Activated naive CD8-positive, alpha-beta T cell treated with anti-CD3 and anti-CD28 coated beads for 36 hours (primary cell): ENCODE measurements around the gene CHMP1B. TPM values are rescaled to one million over a fixed set of nuclear protein-coding genes. Genes with fewer than 3 reads are reported as not detected.

Experiments used
- DNase-seq: peaks from one replicate; pipeline ENCODE4 v3.0.0; 2021
- H3K27ac Mint-ChIP-seq: one replicate; pipeline ENCODE4 v1.8.0; 2022; ENCODE audit warnings: mild to moderate bottlenecking, moderate library complexity, mixed read lengths
- H3K27me3 Mint-ChIP-seq: one replicate; pipeline ENCODE4 v1.8.0; 2022; ENCODE audit warnings: mild to moderate bottlenecking, mixed read lengths
- H3K36me3 Mint-ChIP-seq: one replicate; pipeline ENCODE4 v1.8.0; 2021; ENCODE audit warnings: mild to moderate bottlenecking, mixed read lengths
- H3K4me1 Mint-ChIP-seq: one replicate; pipeline ENCODE4 v1.8.0; 2021; ENCODE audit warnings: mixed read lengths
- H3K4me3 Mint-ChIP-seq: one replicate; pipeline ENCODE4 v1.8.0; 2022; ENCODE audit warnings: mild to moderate bottlenecking, moderate library complexity, mixed read lengths
- H3K9me3 Mint-ChIP-seq: one replicate; pipeline ENCODE4 v1.8.0; 2022; ENCODE audit warnings: mixed read lengths
- total RNA-seq, 2 experiments: library from RNA; stranded (reverse); gene quantifications; one replicate each; pipeline ENCODE4 v1.2.3, GENCODE V29; 2021

The CHMP1B gene
- total RNA-seq, 2 experiments from 2014 or later, result 22.8 to 23.0 TPM

- Mint-ChIP-seq H3K27me3 (no peaks in the 10 kb centered on the region), H3K36me3 (peaks cover 23% of the 10 kb centered on the region), H3K4me3 (no peak overlapping the region), H3K4me1 (peaks cover 2% of the 10 kb centered on the region), H3K9me3 (no peaks in the 10 kb centered on the region), H3K27ac (no peak overlapping the region)
- DNase-seq, result no peak
These were observed 46.6 kb downstream of the CHMP1B start for GRCh38 chr18:11897781-11898180.

GRCh38 chr18:11899063-11899462 is 47.9 kb downstream of the CHMP1B start:
- Mint-ChIP-seq H3K9me3 (no peaks in the 10 kb centered on the region), H3K4me3 (no peak overlapping the region), H3K4me1 (peaks cover 6% of the 10 kb centered on the region), H3K27me3 (no peaks in the 10 kb centered on the region), H3K36me3 (peaks cover 22% of the 10 kb centered on the region), H3K27ac (no peak overlapping the region)
- no peak for DNase-seq

GRCh38 chr18:11901826-11902438 is 50.7 kb downstream of the CHMP1B start:
- DNase-seq, result no peak
- Mint-ChIP-seq H3K27ac (no peak overlapping the region), H3K9me3 (no peaks in the 10 kb centered on the region), H3K4me3 (no peak overlapping the region), H3K36me3 (peaks cover 21% of the 10 kb centered on the region), H3K4me1 (peaks cover 13% of the 10 kb centered on the region), H3K27me3 (no peaks in the 10 kb centered on the region)

- Mint-ChIP-seq H3K36me3 (peaks cover 18% of the 10 kb centered on the region), H3K27ac (no peak overlapping the region), H3K4me3 (no peak overlapping the region), H3K9me3 (no peaks in the 10 kb centered on the region), H3K27me3 (no peaks in the 10 kb centered on the region), H3K4me1 (peaks cover 18% of the 10 kb centered on the region)
- DNase-seq, result no peak
These were observed 51.5 kb downstream of the CHMP1B start for GRCh38 chr18:11902522-11903292.

Other genes with a start within 250 kb of the CHMP1B start
- not detected for gene SLC35G4, start 241.8 kb upstream of the CHMP1B start, total RNA-seq
- under 1 TPM in 1 of 2 experiments, not detected in 1; 0.04 TPM for gene GNAL, start 162.1 kb upstream of the CHMP1B start, total RNA-seq
- 10 to 100 TPM; 25.3 to 27.1 TPM for gene MPPE1, start 56.9 kb downstream of the CHMP1B start, total RNA-seq
- gene IMPA2, start 130.1 kb downstream of the CHMP1B start, total RNA-seq, result 10 to 100 TPM; 16.0 to 17.2 TPM
- not detected for gene ANKRD62, start 242.4 kb downstream of the CHMP1B start, total RNA-seq